Raji (cell line): ENCODE results near the gene NUDT13.

Source experiments
- POLR2A ChIP-seq: IDR thresholded peaks from 2 replicates; pipeline ENCODE4 v1.6.1; 2011; ENCODE audit warnings: low read depth, low read length, control low read depth; ENCODE audit not compliant: insufficient read depth

NUDT13 gene

DNA sequence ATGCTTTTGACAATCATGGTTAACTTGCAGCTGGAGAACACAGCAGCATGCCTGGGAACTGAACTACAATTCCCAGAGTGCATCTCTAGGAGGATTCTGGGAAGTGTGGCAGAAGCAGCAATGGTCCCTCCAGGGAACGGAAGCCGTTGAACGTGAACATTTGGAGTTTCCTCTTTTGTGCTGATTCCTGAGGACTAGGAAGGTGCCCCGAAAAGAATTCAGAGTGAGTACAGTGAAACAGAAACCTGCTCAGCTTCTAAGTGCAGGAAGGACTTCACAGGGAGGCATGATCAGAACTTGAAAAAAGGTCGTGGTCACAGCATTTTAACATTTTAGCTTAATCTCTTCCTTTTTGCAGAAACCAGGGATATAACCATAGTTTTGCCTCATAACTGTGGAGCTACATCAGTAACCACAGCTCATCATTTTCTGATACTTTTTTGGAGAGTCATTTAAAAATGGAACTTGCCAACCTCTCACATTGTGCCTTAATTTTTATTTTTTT is at the start of gene NUDT13:
Gene NUDT13 (plus strand): TSS at position 111 of the 505 bp plus-strand sequence. CDS start 3,911 bp downstream, outside the sequence.
- 0 out of 2 replicates have a peak, but pooled peaks have one; percentile 24 for TF ChIP-seq POLR2A

DNA sequence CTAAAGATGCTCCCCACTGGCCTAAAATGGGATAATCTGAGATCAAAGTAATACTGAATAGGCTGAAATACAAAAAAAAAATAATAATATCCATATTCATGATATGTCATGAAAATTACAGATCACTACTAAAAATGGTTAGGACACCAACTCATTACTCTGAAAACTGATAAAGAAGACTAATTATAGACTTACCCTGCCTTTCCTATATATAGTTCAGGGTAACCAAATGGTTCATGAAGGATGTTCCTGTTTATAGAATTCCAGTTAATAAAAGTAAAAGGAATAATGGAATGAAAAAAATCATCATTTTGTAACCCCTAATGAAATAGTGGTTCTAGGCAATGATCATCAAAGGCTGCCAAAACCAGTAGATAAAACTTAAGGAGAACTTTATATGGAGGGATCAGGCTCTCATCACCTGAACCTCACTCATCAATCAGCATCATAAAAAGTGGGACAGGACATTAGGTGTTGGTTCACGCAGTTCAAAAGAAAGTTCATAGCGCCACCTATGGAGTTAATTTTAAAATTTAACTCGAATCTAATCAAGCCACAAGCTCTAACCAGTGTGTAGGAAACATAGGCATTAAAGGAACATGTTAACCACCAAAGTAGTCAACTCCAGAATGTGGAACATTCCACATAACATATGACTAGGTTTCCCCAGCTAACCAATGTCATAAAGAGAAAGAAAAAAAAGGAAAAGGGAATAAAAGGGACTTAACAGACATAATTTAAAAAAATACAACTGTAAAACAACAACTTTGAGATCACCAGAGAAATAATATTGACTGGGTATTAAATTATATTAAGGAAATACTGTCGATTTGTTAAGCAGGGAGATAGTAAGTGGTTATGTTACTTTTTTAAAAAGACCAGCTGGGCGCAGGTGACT is 49.3 kb upstream of the NUDT13 start:
- no peak for TF ChIP-seq POLR2A

DNA sequence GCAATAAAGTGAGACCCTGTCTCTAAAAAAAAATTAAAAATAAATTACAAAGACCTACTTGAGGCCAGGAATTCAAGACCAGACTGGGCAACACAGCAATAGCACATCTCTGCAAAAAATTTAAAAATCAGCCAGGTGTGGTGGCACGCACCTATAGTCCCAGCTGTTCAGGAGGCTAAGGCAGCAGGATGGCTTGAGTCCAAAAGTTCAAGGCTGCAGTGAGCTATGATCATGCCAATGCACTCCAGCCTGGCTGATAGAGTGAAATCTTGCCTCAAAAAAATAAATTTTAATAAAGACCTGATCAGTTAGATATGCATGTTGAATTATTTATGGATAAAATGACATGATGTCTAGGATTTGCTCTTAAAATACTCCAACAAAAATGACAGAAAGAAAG is 48.5 kb upstream of the NUDT13 start:
- no peak for TF ChIP-seq POLR2A

GRCh38 chr10:73065441-73065840 is 44.8 kb upstream of the NUDT13 start:
- no peak for TF ChIP-seq POLR2A

- no peak for TF ChIP-seq POLR2A
These were observed 36.6 kb upstream of the NUDT13 start for GRCh38 chr10:73073627-73074026.

DNA sequence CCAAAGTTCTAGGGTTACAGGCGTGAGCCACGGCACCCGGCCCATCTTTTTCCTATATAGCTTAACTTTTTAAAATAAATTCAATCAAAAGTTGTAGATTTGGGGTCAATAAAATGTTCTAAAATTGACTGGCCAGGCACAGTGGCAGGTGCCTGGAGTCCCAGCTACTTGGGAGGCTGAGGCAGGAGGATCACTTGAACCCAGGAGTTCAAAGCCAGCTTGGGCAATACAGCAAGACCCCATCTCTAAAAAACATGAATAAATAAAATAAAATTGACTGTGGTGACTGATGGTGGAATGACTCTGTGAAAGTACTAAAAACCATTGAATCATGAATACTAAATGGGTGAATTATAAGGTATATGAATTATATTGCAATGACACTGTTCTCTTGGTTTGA is 34.4 kb upstream of the NUDT13 start:
- TF ChIP-seq POLR2A, result no peak

- no peak for TF ChIP-seq POLR2A
These were observed 33.7 kb upstream of the NUDT13 start for GRCh38 chr10:73076360-73077183.

- no peak for TF ChIP-seq POLR2A
These were observed 30.3 kb upstream of the NUDT13 start for GRCh38 chr10:73079779-73080541.

- no peak for TF ChIP-seq POLR2A
These were observed 27.0 kb upstream of the NUDT13 start for GRCh38 chr10:73083221-73083620.

GRCh38 chr10:73084209-73084608 is 26.0 kb upstream of the NUDT13 start:
- no peak for TF ChIP-seq POLR2A

DNA sequence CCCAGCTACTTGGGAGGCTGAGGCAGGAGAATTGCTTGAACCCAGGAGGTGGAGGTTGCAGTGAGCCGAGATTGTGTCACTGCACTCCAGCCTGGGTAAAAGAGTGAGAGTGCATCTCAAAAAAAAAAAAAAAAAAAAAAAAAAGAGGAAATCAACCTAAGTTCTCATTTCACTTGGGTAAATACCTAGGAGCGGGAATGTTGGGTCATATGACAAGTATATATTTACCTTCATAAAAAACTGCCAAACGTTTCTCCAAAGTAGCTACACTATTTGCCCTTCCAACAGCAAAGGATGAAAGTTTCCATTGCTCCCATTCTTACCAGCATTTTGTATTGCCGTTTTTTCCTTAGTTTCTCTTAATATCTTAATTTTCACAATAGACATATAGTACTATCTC is 23.4 kb upstream of the NUDT13 start:
- no peak for TF ChIP-seq POLR2A

- no peak for TF ChIP-seq POLR2A
These were observed 22.0 kb upstream of the NUDT13 start for GRCh38 chr10:73088304-73088703.

GRCh38 chr10:73092830-73093229 is 17.4 kb upstream of the NUDT13 start:
- TF ChIP-seq POLR2A, result no peak

GRCh38 chr10:73093922-73094850 is 16.1 kb upstream of the NUDT13 start:
- no peak for TF ChIP-seq POLR2A

- TF ChIP-seq POLR2A, result no peak
These were observed 15.2 kb upstream of the NUDT13 start for GRCh38 chr10:73094986-73095480.
